Mesenchymal stem cell (in vitro differentiated cells and primary cell): ENCODE data around the gene CA14.

Experiments
- DNase-seq: peaks from one replicate; pipeline ENCODE4 v3.0.0-alpha.2; 2013
- H2AFZ ChIP-seq: one replicate; pipeline ENCODE4 v1.6.1; 2013; ENCODE audit warnings: low read depth, mild to moderate bottlenecking, control low read depth, inconsistent platforms, low read length, moderate library complexity
- H2AK5ac ChIP-seq: 2 replicates; pipeline ENCODE4 v1.6.1; 2013; ENCODE audit warnings: low read length, moderate library complexity, mild to moderate bottlenecking, inconsistent platforms; ENCODE audit not compliant: severe bottlenecking
- H2BK120ac ChIP-seq: one replicate; pipeline ENCODE4 v1.6.1; 2013; ENCODE audit warnings: low read depth, mild to moderate bottlenecking, inconsistent platforms, low read length, moderate library complexity
- H2BK12ac ChIP-seq, 2 experiments: one replicate each; pipeline ENCODE4 v1.6.1; 2013; ENCODE audit warnings: inconsistent platforms in 2 of 2, low read length in 2 of 2, mild to moderate bottlenecking in 2 of 2, moderate library complexity in 2 of 2, control low read depth in 1 of 2
- H2BK15ac ChIP-seq: one replicate; pipeline ENCODE4 v1.6.1; 2013; ENCODE audit warnings: mild to moderate bottlenecking, low read depth, inconsistent platforms; ENCODE audit not compliant: poor library complexity, severe bottlenecking
- H2BK5ac ChIP-seq: 2 replicates; pipeline ENCODE4 v1.6.1; 2013; ENCODE audit warnings: low read depth, mild to moderate bottlenecking, low read length, control low read depth, inconsistent platforms; ENCODE audit not compliant: poor library complexity, severe bottlenecking
- H3K14ac ChIP-seq, 2 experiments: one replicate each; pipeline ENCODE4 v1.6.1; 2013; ENCODE audit warnings: inconsistent platforms in 2 of 2, low read length in 2 of 2, control low read depth in 1 of 2, mild to moderate bottlenecking in 1 of 2, moderate library complexity in 1 of 2
- H3K18ac ChIP-seq, 2 experiments: one replicate each; pipeline ENCODE4 v1.6.1; 2013; ENCODE audit warnings: inconsistent platforms in 2 of 2, low read length in 2 of 2, control low read depth in 1 of 2, low read depth in 1 of 2, mild to moderate bottlenecking in 1 of 2
- H3K23ac ChIP-seq, 2 experiments: one replicate each; pipeline ENCODE4 v1.6.1; 2013; ENCODE audit warnings: inconsistent platforms in 2 of 2, low read length in 2 of 2, mild to moderate bottlenecking in 2 of 2, moderate library complexity in 2 of 2, control low read depth in 1 of 2
- H3K27ac ChIP-seq: 2 replicates; pipeline ENCODE4 v1.5.1; 2013; ENCODE audit warnings: mild to moderate bottlenecking, moderate library complexity, low read length, control low read depth, inconsistent platforms; ENCODE audit not compliant: poor library complexity, severe bottlenecking
- H3K27me3 ChIP-seq, 2 experiments: 2 replicates each; pipeline versions ENCODE4 v1.6.1 to v1.7.0; 2013; ENCODE audit warnings: low read length in 2 of 2, mild to moderate bottlenecking in 2 of 2, moderate library complexity in 2 of 2, control low read depth in 1 of 2, inconsistent platforms in 1 of 2; ENCODE audit not compliant: control insufficient read depth in 1 of 2, insufficient read depth in 1 of 2
- H3K36me3 ChIP-seq, 2 experiments: 2 replicates each; pipeline versions ENCODE4 v1.6.1 to v1.7.0; 2013; ENCODE audit warnings: low read length in 2 of 2, control low read depth in 1 of 2, inconsistent platforms in 1 of 2, low read depth in 1 of 2, mild to moderate bottlenecking in 1 of 2; ENCODE audit not compliant: insufficient read depth in 2 of 2, control insufficient read depth in 1 of 2
- H3K4ac ChIP-seq, 2 experiments: one replicate each; pipeline ENCODE4 v1.6.1; 2013; ENCODE audit warnings: inconsistent platforms in 2 of 2, low read length in 2 of 2, mild to moderate bottlenecking in 2 of 2, moderate library complexity in 2 of 2, control low read depth in 1 of 2, low read depth in 1 of 2
- H3K4me1 ChIP-seq: 2 replicates; pipeline ENCODE4 v1.6.1; 2013; ENCODE audit warnings: low read depth, low read length, control low read depth; ENCODE audit not compliant: control insufficient read depth, insufficient read depth
- H3K4me2 ChIP-seq: 2 replicates; pipeline ENCODE4 v1.6.1; 2013; ENCODE audit warnings: low read length, mild to moderate bottlenecking, inconsistent platforms; ENCODE audit not compliant: poor library complexity, severe bottlenecking
- H3K4me3 ChIP-seq, 2 experiments: 2 replicates each; pipeline versions ENCODE4 v1.5.1 to v1.7.0; 2013; ENCODE audit warnings: low read length in 2 of 2, mild to moderate bottlenecking in 2 of 2, control low read depth in 1 of 2, low read depth in 1 of 2; ENCODE audit not compliant: insufficient read depth in 1 of 2
- H3K79me1 ChIP-seq: replicated peaks from 2 replicates; pipeline ENCODE4 v1.6.1; 2013; ENCODE audit warnings: mild to moderate bottlenecking, control low read depth, low read length, inconsistent platforms; ENCODE audit not compliant: poor library complexity, severe bottlenecking
- H3K9ac ChIP-seq: 2 replicates; pipeline ENCODE4 v1.7.0; 2013; ENCODE audit warnings: mild to moderate bottlenecking, low read length, moderate library complexity
- H3K9me3 ChIP-seq: 2 replicates; pipeline ENCODE4 v1.7.0; 2013; ENCODE audit warnings: mild to moderate bottlenecking, low read length; ENCODE audit not compliant: control insufficient read depth
- H4K8ac ChIP-seq: one replicate; pipeline ENCODE4 v1.6.1; 2013; ENCODE audit warnings: inconsistent platforms, mild to moderate bottlenecking, low read length, moderate library complexity
- H4K91ac ChIP-seq: one replicate; pipeline ENCODE4 v1.6.1; 2013; ENCODE audit warnings: mild to moderate bottlenecking, low read length, inconsistent platforms
- WGBS: methylation state at CpG from one replicate; pipeline ENCODE4 v1.1.7; 2013; ENCODE audit warnings: mixed read lengths; 5-methylcytosine and 5-hydroxymethylcytosine counted together

CA14 gene

GRCh38 chr1:150267896-150268295, 10.3 kb downstream of the CA14 start:
- peak overlapping the region; percentile 98 for H3K9ac ChIP-seq
- no peak overlapping the region for H3K23ac ChIP-seq
- WGBS, result 66% methylated on average over 6 of the region's 6 CpGs
- no peak overlapping the region for H3K27ac ChIP-seq
- H3K79me1 ChIP-seq, result peaks cover 13% of the 10 kb centered on the region
- peak overlapping the region; percentile 15 for H2AK5ac ChIP-seq
- peak overlapping the region; percentile 68 to 100 for H3K4me3 ChIP-seq
- peak overlapping the region; percentile 3 to 63 for H3K4ac ChIP-seq
- H4K8ac ChIP-seq, result no peak overlapping the region
- H4K91ac ChIP-seq, result no peak overlapping the region
- peaks cover 10% of the 10 kb centered on the region for H3K4me1 ChIP-seq
- peak overlapping the region in 1 of 2 experiments; percentile 69 for H3K14ac ChIP-seq
- no peak overlapping the region for H2BK15ac ChIP-seq
- peak overlapping the region; percentile 85 for H3K4me2 ChIP-seq
- H2BK12ac ChIP-seq, result no peak overlapping the region
- no peaks in the 10 kb centered on the region for H3K27me3 ChIP-seq
- H3K9me3 ChIP-seq, result no peaks in the 10 kb centered on the region
- no peak overlapping the region for H2BK5ac ChIP-seq
- H2AFZ ChIP-seq, result no peak overlapping the region
- H2BK120ac ChIP-seq, result no peak overlapping the region
- H3K36me3 ChIP-seq, result peaks cover 14 to 33% of the 10 kb centered on the region in 2 experiments
- H3K18ac ChIP-seq, result peak overlapping the region in 1 of 2 experiments; percentile 54
- DNase-seq, result no peak

- DNase-seq, result peak; percentile 46
- H3K79me1 ChIP-seq, result peaks cover 13% of the 10 kb centered on the region
- H3K4ac ChIP-seq, result peak overlapping the region; percentile 75 to 95
- peak overlapping the region; percentile 50 for H2BK120ac ChIP-seq
- peaks cover 11% of the 10 kb centered on the region for H3K4me1 ChIP-seq
- H2BK15ac ChIP-seq, result peak overlapping the region; percentile 35
- H3K9ac ChIP-seq, result peak overlapping the region; percentile 98
- peak overlapping the region; percentile 85 for H3K4me2 ChIP-seq
- H3K14ac ChIP-seq, result peak overlapping the region in 1 of 2 experiments; percentile 84
- H3K4me3 ChIP-seq, result peak overlapping the region; percentile 68 to 100
- peak overlapping the region; percentile 30 for H4K91ac ChIP-seq
- H2BK12ac ChIP-seq, result no peak overlapping the region
- H3K27ac ChIP-seq, result peak overlapping the region; percentile 12
- H3K18ac ChIP-seq, result peak overlapping the region; percentile 50 to 95
- H3K27me3 ChIP-seq, result no peaks in the 10 kb centered on the region
- H3K36me3 ChIP-seq, result peaks cover 14 to 33% of the 10 kb centered on the region in 2 experiments
- WGBS, result under 1% methylated on average over 17 of the region's 21 CpGs
- peak overlapping the region; percentile 67 for H4K8ac ChIP-seq
- H2AK5ac ChIP-seq, result peak overlapping the region; percentile 24
- H2BK5ac ChIP-seq, result no peak overlapping the region
- no peak overlapping the region for H3K23ac ChIP-seq
- peak overlapping the region; percentile 84 for H2AFZ ChIP-seq
- H3K9me3 ChIP-seq, result no peaks in the 10 kb centered on the region
Measured at GRCh38 chr1:150268340-150268704, 10.7 kb downstream of the CA14 start.

- peak within 1 kb of the TSS; percentile 68 to 100 for H3K4me3 ChIP-seq
- peak within 1 kb of the TSS; percentile 24 for H2AK5ac ChIP-seq
- H3K27ac ChIP-seq, result peak within 1 kb of the TSS; percentile 64
- H3K18ac ChIP-seq, result peak within 1 kb of the TSS; percentile 50 to 95
- 1% methylated on average over 40 of the region's 49 CpGs for WGBS
- H3K4me2 ChIP-seq, result peak within 1 kb of the TSS; percentile 85
- peak within 1 kb of the TSS; percentile 95 for H4K8ac ChIP-seq
- H4K91ac ChIP-seq, result peak within 1 kb of the TSS; percentile 61
- peak within 1 kb of the TSS in 1 of 2 experiments; percentile 84 for H3K14ac ChIP-seq
- H3K23ac ChIP-seq, result no peak within 1 kb of the TSS
- H3K4me1 ChIP-seq, result peaks cover 11% of the 10 kb centered on the region
- no peaks in the 10 kb centered on the region for H3K27me3 ChIP-seq
- H2BK12ac ChIP-seq, result no peak within 1 kb of the TSS
- H3K79me1 ChIP-seq, result peaks cover 13% of the 10 kb centered on the region
- peak; percentile 96 for DNase-seq
- peak within 1 kb of the TSS; percentile 84 for H2AFZ ChIP-seq
- H3K36me3 ChIP-seq, result peaks cover 14 to 33% of the 10 kb centered on the region in 2 experiments
- H2BK5ac ChIP-seq, result peak within 1 kb of the TSS; percentile 59
- H3K9ac ChIP-seq, result peak within 1 kb of the TSS; percentile 98
- peak within 1 kb of the TSS; percentile 84 for H2BK15ac ChIP-seq
- H3K4ac ChIP-seq, result peak within 1 kb of the TSS; percentile 75 to 95
- H2BK120ac ChIP-seq, result peak within 1 kb of the TSS; percentile 50
- H3K9me3 ChIP-seq, result no peaks in the 10 kb centered on the region
Measured at GRCh38 chr1:150268705-150269403, 11.3 kb downstream of the CA14 start, which contains the start of gene APH1A. TSS of gene APH1A (minus strand) at chr1:150269016. CDS start at chr1:150268810, 206 bp downstream.

GRCh38 chr1:150269451-150269850, 11.9 kb downstream of the CA14 start:
- Histone ChIP-seq H3K9me3 (no peaks in the 10 kb centered on the region), H3K4me1 (peaks cover 11% of the 10 kb centered on the region), H3K4me2 (no peak overlapping the region), H3K23ac (no peak overlapping the region), H3K14ac (no peak overlapping the region), H3K4me3 (peak overlapping the region in 1 of 2 experiments; percentile 100), H3K18ac (no peak overlapping the region), H2AFZ (no peak overlapping the region), H3K4ac (peak overlapping the region in 1 of 2 experiments; percentile 12), H2BK15ac (no peak overlapping the region), H4K8ac (peak overlapping the region; percentile 28), H2AK5ac (no peak overlapping the region), H3K9ac (peak overlapping the region; percentile 98), H3K79me1 (peaks cover 13% of the 10 kb centered on the region), H4K91ac (no peak overlapping the region), H2BK12ac (no peak overlapping the region), H3K36me3 (peaks cover 13 to 29% of the 10 kb centered on the region in 2 experiments), H3K27ac (no peak overlapping the region), H3K27me3 (no peaks in the 10 kb centered on the region), H2BK120ac (no peak overlapping the region), H2BK5ac (no peak overlapping the region)
- whole genome bisulfite sequencing, result 85% methylated on average over 2 of the region's 10 CpGs
- no peak for DNase-seq
